ENCODE results near the gene KCNH1. TPM values are rescaled to one million over a fixed set of nuclear protein-coding genes. Genes with fewer than 3 reads are reported as not detected.

Gene KCNH1
- polyA plus RNA-seq, 1 of the 3 experiments (the other 2 are of a cell fraction), result 0.08 TPM

DNA sequence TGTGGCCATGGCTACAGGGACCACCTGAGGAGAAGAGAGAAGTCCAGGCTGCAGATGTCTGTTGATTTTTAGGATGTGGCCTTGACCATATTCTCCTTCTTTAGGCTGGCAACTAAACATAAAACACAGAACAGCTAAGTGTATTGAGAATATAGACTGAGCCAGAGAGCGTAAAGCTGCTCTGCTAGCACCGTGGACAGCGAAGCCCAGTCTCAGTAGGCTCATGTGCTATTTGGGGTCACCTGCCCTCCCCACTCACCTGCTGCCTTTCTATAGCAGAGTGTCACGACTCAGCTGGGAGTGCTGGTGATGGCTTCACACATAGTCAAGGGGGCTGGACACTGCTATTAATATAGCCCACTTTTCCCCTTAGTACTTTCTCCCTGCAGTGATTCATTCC lies 278.5 kb downstream of the KCNH1 start:
- no peak overlapping the region for H3K4me2 ChIP-seq
- no peak overlapping the region for H2AFZ ChIP-seq (ENCODE audit: low read depth)
- 61% methylated on average over 4 of the region's 4 CpGs for WGBS (ENCODE audit: low lambda C conversion rate)
- no peak for DNase-seq
- H3K9me3 ChIP-seq, result no peaks in the 10 kb centered on the region
- ChIA-PET CTCF (interaction anchor here (0.6 to 1.6 kb wide), 2 partner anchors 9 to 54 kb away, joined by 3 to 4 read pairs; no protein-coding TSS in a partner anchor), POLR2A (no interaction called here)
- H4K20me1 ChIP-seq (ENCODE audit: insufficient read depth), result no peaks in the 10 kb centered on the region
- H3F3A ChIP-seq (replicated peaks; ENCODE audit: insufficient read depth), result no peaks in the 10 kb centered on the region
- no peak overlapping the region for H3K9ac ChIP-seq
- peaks cover 0 to 2% of the 10 kb centered on the region in 2 experiments; a peak in 2 of 4 replicates for H3K4me1 ChIP-seq (ENCODE audit: control insufficient read depth in 1 of 2, insufficient read depth in 2 of 2, low read depth in 1 of 2, low read length in 1 of 2)
- TF ChIP-seq RFX5 (IDR thresholded peaks at IDR 0.05; ENCODE audit: low read length) (no peak), FOSL2 (IDR thresholded peaks at IDR 0.05; ENCODE audit: borderline replicate concordance, low read depth) (no peak), EZH2phosphoT487 (IDR thresholded peaks at IDR 0.05; ENCODE audit: borderline replicate concordance, low read depth) (no peak)
- TF ChIP-seq, protein P1, sequence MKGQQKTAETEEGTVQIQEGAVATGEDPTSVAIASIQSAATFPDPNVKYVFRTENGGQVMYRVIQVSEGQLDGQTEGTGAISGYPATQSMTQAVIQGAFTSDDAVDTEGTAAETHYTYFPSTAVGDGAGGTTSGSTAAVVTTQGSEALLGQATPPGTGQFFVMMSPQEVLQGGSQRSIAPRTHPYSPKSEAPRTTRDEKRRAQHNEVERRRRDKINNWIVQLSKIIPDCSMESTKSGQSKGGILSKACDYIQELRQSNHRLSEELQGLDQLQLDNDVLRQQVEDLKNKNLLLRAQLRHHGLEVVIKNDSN (IDR thresholded peaks at IDR 0.05; ENCODE audit: borderline replicate concordance, low read depth), result no peak
- TF ChIP-seq, protein P2, sequence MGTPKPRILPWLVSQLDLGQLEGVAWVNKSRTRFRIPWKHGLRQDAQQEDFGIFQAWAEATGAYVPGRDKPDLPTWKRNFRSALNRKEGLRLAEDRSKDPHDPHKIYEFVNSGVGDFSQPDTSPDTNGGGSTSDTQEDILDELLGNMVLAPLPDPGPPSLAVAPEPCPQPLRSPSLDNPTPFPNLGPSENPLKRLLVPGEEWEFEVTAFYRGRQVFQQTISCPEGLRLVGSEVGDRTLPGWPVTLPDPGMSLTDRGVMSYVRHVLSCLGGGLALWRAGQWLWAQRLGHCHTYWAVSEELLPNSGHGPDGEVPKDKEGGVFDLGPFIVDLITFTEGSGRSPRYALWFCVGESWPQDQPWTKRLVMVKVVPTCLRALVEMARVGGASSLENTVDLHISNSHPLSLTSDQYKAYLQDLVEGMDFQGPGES (IDR thresholded peaks at IDR 0.05; ENCODE audit: low read depth, low read length), result no peak
- TF ChIP-seq, protein P3, sequence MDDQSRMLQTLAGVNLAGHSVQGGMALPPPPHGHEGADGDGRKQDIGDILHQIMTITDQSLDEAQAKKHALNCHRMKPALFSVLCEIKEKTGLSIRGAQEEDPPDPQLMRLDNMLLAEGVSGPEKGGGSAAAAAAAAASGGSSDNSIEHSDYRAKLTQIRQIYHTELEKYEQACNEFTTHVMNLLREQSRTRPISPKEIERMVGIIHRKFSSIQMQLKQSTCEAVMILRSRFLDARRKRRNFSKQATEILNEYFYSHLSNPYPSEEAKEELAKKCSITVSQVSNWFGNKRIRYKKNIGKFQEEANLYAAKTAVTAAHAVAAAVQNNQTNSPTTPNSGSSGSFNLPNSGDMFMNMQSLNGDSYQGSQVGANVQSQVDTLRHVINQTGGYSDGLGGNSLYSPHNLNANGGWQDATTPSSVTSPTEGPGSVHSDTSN (IDR thresholded peaks at IDR 0.05), result no peak
- TF ChIP-seq, protein P4, sequence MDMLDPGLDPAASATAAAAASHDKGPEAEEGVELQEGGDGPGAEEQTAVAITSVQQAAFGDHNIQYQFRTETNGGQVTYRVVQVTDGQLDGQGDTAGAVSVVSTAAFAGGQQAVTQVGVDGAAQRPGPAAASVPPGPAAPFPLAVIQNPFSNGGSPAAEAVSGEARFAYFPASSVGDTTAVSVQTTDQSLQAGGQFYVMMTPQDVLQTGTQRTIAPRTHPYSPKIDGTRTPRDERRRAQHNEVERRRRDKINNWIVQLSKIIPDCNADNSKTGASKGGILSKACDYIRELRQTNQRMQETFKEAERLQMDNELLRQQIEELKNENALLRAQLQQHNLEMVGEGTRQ (IDR thresholded peaks at IDR 0.05; ENCODE audit: borderline replicate concordance, low read depth, low read length), result no peak
- H3K4me3 ChIP-seq (ENCODE audit: low read depth in 2 of 2, low read length in 1 of 2), result no peak overlapping the region
- no peaks in the 10 kb centered on the region for H3K9me2 ChIP-seq
- H3K79me2 ChIP-seq (ENCODE audit: insufficient read depth), result no peaks in the 10 kb centered on the region
- H3K27ac ChIP-seq (ENCODE audit: low read depth in 2 of 2, low read length in 1 of 2), result no peak overlapping the region
- H3K36me3 ChIP-seq (replicated peaks in 1 of 2; ENCODE audit: control insufficient read depth in 1 of 2, insufficient read depth in 2 of 2, low read length in 1 of 2), result no peaks in the 10 kb centered on the region
- no peaks in the 10 kb centered on the region for H3K27me3 ChIP-seq (ENCODE audit: insufficient read depth)

DNA sequence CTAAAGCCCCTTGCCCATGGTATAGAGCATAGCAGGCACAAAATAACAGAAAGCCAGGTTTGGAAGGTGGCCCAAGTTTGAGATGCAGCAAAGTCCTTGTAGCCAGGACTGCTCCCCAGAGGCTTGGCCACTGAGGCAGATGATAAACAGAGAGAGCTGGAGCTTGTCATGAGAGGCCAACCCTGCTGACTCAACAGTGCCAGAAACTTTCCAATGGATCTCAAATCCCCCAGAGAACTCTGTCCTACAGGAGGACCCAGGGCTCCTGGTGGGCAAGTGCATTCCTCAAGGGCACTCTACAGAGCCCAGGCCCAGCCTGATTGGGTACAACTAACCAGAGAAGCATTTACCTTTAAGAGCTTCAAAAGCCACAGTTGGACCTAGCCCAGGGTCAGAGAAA lies 280.7 kb downstream of the KCNH1 start:
- Histone ChIP-seq H3K4me2 (no peak overlapping the region), H3K27me3 (ENCODE audit: insufficient read depth) (no peaks in the 10 kb centered on the region), H3K79me2 (ENCODE audit: insufficient read depth) (no peaks in the 10 kb centered on the region), H3K4me1 (ENCODE audit: control insufficient read depth in 1 of 2, insufficient read depth in 2 of 2, low read depth in 1 of 2, low read length in 1 of 2) (peaks cover 0 to 2% of the 10 kb centered on the region in 2 experiments; a peak in 2 of 4 replicates), H3K9ac (no peak overlapping the region), H3F3A (replicated peaks; ENCODE audit: insufficient read depth) (no peaks in the 10 kb centered on the region), H3K4me3 (ENCODE audit: low read depth in 2 of 2, low read length in 1 of 2) (no peak overlapping the region), H4K20me1 (ENCODE audit: insufficient read depth) (no peaks in the 10 kb centered on the region), H3K9me3 (no peaks in the 10 kb centered on the region), H3K27ac (ENCODE audit: low read depth in 2 of 2, low read length in 1 of 2) (no peak overlapping the region), H3K9me2 (no peaks in the 10 kb centered on the region), H2AFZ (ENCODE audit: low read depth) (no peak overlapping the region), H3K36me3 (replicated peaks in 1 of 2; ENCODE audit: control insufficient read depth in 1 of 2, insufficient read depth in 2 of 2, low read length in 1 of 2) (no peaks in the 10 kb centered on the region)
- ChIA-PET CTCF (interaction anchor here (0.6 to 3.2 kb wide), 3 partner anchors 8 to 281 kb away, joined by 4 to 8 read pairs (median 4); partner anchors contain the start of gene KCNH1), POLR2A (no interaction called here)
- TF ChIP-seq, protein P4 (IDR thresholded peaks at IDR 0.05; ENCODE audit: borderline replicate concordance, low read depth, low read length), result no peak
- TF ChIP-seq EZH2phosphoT487 (IDR thresholded peaks at IDR 0.05; ENCODE audit: borderline replicate concordance, low read depth) (no peak), MEF2A (IDR thresholded peaks at IDR 0.05; ENCODE audit: borderline replicate concordance, low read depth) (no peak)
- no peak for DNase-seq
